HepG2 (cell line): Measurements from ENCODE around the gene CLIC1. TPM values are rescaled to one million over a fixed set of nuclear protein-coding genes. Genes with fewer than 3 reads are reported as not detected.

ENCODE experiments used
- ATF6 ChIP-seq: sonication (generic); formaldehyde crosslinking; conservative IDR thresholded peaks from 2 replicates; pipeline ENCODE4 v1.4.0; 2020; ENCODE audit warnings: missing genetic modification reagents
- CENPT ChIP-seq: sonication (generic); formaldehyde crosslinking; IDR thresholded peaks from 2 replicates; pipeline ENCODE4 v1.8.0; 2022; ENCODE audit warnings: low read depth, mild to moderate bottlenecking, moderate library complexity, missing genetic modification reagents
- CSRNP2 ChIP-seq: sonication (generic); formaldehyde crosslinking; conservative IDR thresholded peaks from 2 replicates; pipeline ENCODE4 v1.8.0; 2022; ENCODE audit warnings: low read depth, missing genetic modification reagents
- GFI1 ChIP-seq: sonication (generic); formaldehyde crosslinking; IDR thresholded peaks from 2 replicates; pipeline ENCODE4 v1.5.0; 2020; ENCODE audit warnings: missing genetic modification reagents, mild to moderate bottlenecking, borderline replicate concordance
- HBP1 ChIP-seq: IDR thresholded peaks from 2 replicates; pipeline ENCODE4 v1.6.1; 2016; ENCODE audit warnings: low read depth, control low read depth
- HMGA1 ChIP-seq: sonication (generic); formaldehyde crosslinking; conservative IDR thresholded peaks from 2 replicates; pipeline ENCODE4 v1.4.0; 2020; ENCODE audit warnings: missing genetic modification reagents
- HOMEZ ChIP-seq: IDR thresholded peaks from 2 replicates; pipeline ENCODE4 v1.6.1; 2016; ENCODE audit warnings: low read depth
- LBX2 ChIP-seq: sonication (generic); formaldehyde crosslinking; IDR thresholded peaks from 2 replicates; pipeline ENCODE4 v1.5.0; 2020; ENCODE audit warnings: missing genetic modification reagents, mild to moderate bottlenecking, borderline replicate concordance
- MYPOP ChIP-seq: sonication (generic); formaldehyde crosslinking; IDR thresholded peaks from 2 replicates; pipeline ENCODE4 v1.8.1; 2023; ENCODE audit warnings: mild to moderate bottlenecking, moderate library complexity, missing genetic modification reagents
- MZF1 ChIP-seq: sonication (generic); formaldehyde crosslinking; IDR thresholded peaks from 2 replicates; pipeline ENCODE4 v1.8.1; 2023; ENCODE audit warnings: mild to moderate bottlenecking, missing genetic modification reagents, borderline replicate concordance
- PBX2 ChIP-seq: IDR thresholded peaks from 2 replicates; pipeline ENCODE4 v1.6.1; 2016; ENCODE audit warnings: control low read depth
- PRPF4 ChIP-seq: fragments of 200-400 bp; formaldehyde crosslinking; IDR thresholded peaks from 2 replicates; pipeline ENCODE4 v1.6.1; 2016; ENCODE audit warnings: low read length, low read depth; ENCODE audit not compliant: poor library complexity, severe bottlenecking
- SNRNP70 ChIP-seq: fragments of 200-400 bp; formaldehyde crosslinking; IDR thresholded peaks from 2 replicates; pipeline ENCODE4 v1.6.1; 2017; ENCODE audit warnings: mild to moderate bottlenecking, low read depth, low read length, moderate library complexity
- SOX6 ChIP-seq, 2 experiments: fragments of 450-650 bp in 1 of 2; sonication (generic) in 1 of 2; formaldehyde crosslinking in 1 of 2; IDR thresholded peaks; 2 replicates each; pipeline versions ENCODE4 v1.4.0 to v1.6.1; 2017 to 2020; ENCODE audit warnings: antibody characterized with exemption in 1 of 2, mild to moderate bottlenecking in 1 of 2, missing genetic modification reagents in 1 of 2
- ZEB1 ChIP-seq: IDR thresholded peaks from 2 replicates; pipeline ENCODE4 v1.6.1; 2012; ENCODE audit warnings: mild to moderate bottlenecking, low read depth, inconsistent platforms; ENCODE audit not compliant: insufficient replicate concordance
- ZNF207 ChIP-seq: fragments of 450-650 bp; IDR thresholded peaks from 2 replicates; pipeline ENCODE4 v1.6.1; 2016; ENCODE audit warnings: antibody characterized with exemption, borderline replicate concordance
- ZNF326 ChIP-seq: sonication (generic); formaldehyde crosslinking; IDR thresholded peaks from 2 replicates; pipeline ENCODE4 v1.4.0; 2020; ENCODE audit warnings: missing genetic modification reagents, borderline replicate concordance
- ZNF879 ChIP-seq: sonication (generic); formaldehyde crosslinking; IDR thresholded peaks from 2 replicates; pipeline ENCODE4 v1.8.1; 2023; ENCODE audit warnings: missing genetic modification reagents
- polyA plus RNA-seq, 8 experiments: library from polyadenylated mRNA; depleted of rRNA in 3 of 8; stranded (reverse) in 7 of 8; unstranded in 1 of 8; fragments of >200 nt; fragmentation: Illumina TruSeq in 4 of 8; extraction: Trizol in 4 of 8; gene quantifications; 2 replicates each; pipeline versions ENCODE4 v1.2.1 to v1.2.3, GENCODE V29; 2011 to 2016; ENCODE audit warnings: low read depth in 4 of 8, missing spikeins in 1 of 8, mixed read lengths in 1 of 8; ENCODE audit not compliant: insufficient read depth in 1 of 8
- total RNA-seq, 5 experiments: library from RNA; depleted of rRNA; stranded (reverse); fragments of >200 nt; fragmentation: Illumina TruSeq; extraction: Trizol; gene quantifications; 2 replicates each; pipeline ENCODE4 v1.2.3, GENCODE V29; 2016; ENCODE audit warnings: low read depth in 1 of 5

The CLIC1 gene
- total and polyA plus RNA-seq, 2 of the 13 experiments (the other 11 are each of a cell fraction or from before 2014, with no cell fraction given) = 602 to 891 TPM

- TF ChIP-seq HBP1 (CRISPR knock-in tag) = peak; percentile 91
- peak; percentile 88 for TF ChIP-seq GFI1
- TF ChIP-seq HOMEZ (CRISPR knock-in tag) = peak; percentile 75
- no peak for TF ChIP-seq SNRNP70
- TF ChIP-seq ATF6 (CRISPR knock-in tag) = peak; percentile 87
- no peak for TF ChIP-seq ZNF326 (CRISPR knock-in tag)
- TF ChIP-seq LBX2 (CRISPR knock-in tag) = peak; percentile 98; the same call in 1 of the 2 replicates
- TF ChIP-seq MZF1 = peak; percentile 46; the same call in 1 of the 2 replicates
- TF ChIP-seq PRPF4 = peak; percentile 88
- TF ChIP-seq CENPT (CRISPR knock-in tag) = peak; percentile 94
- peak; percentile 95 for TF ChIP-seq MYPOP (CRISPR knock-in tag)
- TF ChIP-seq ZNF207 = no peak
- peak; percentile 69 for TF ChIP-seq PBX2 (CRISPR knock-in tag)
- TF ChIP-seq SOX6 (IDR thresholded peaks at IDR 0.05) = no peak
- peak; percentile 87 for TF ChIP-seq SOX6 (CRISPR knock-in tag; IDR thresholded peaks at IDR 0.05)
- no peak for TF ChIP-seq ZEB1
- TF ChIP-seq HMGA1 (CRISPR knock-in tag) = no peak
- peak; percentile 93; the same call in 1 of the 2 replicates for TF ChIP-seq CSRNP2 (CRISPR knock-in tag)
- TF ChIP-seq ZNF879 = peak; percentile 97
Measured at GRCh38 chr6:31739639-31740396, 3.5 kb upstream of the CLIC1 start, which contains the start of gene MSH5 (continued).
